GM18861 (cell line): ENCODE results near the gene CIAO3.
"Not testable (repeated sequence)": the region's sequence is repeated elsewhere in the genome, so short reads cannot be mapped to it uniquely, and the experiment has no call there.

ENCODE experiments used
- ATAC-seq: cut with Tn5 transposase; IDR thresholded peaks from one replicate; pipeline ENCODE4 v1.9.1; 2021; ENCODE audit not compliant: unreplicated experiment

Gene CIAO3

GRCh38 chr16:725041-725376, 15.8 kb downstream of the CIAO3 start:
- ATAC-seq: no peak

- ATAC-seq: no peak
These were observed 16.4 kb downstream of the CIAO3 start for GRCh38 chr16:724188-725040.

- no peak for ATAC-seq
These were observed 17.1 kb downstream of the CIAO3 start for GRCh38 chr16:723695-724094.

GRCh38 chr16:722835-723633, 17.8 kb downstream of the CIAO3 start:
- ATAC-seq: no peak

- ATAC-seq: no peak
These were observed 18.8 kb downstream of the CIAO3 start for GRCh38 chr16:721765-722540.

GRCh38 chr16:720990-721764, 19.6 kb downstream of the CIAO3 start, which contains the start of gene ANTKMT:
ANTKMT (plus strand) TSS chr16:721146; CDS start chr16:721275, 129 bp downstream.
- peak; percentile 56 for ATAC-seq

- ATAC-seq: peak; percentile 10
These were observed 20.3 kb downstream of the CIAO3 start for GRCh38 chr16:720447-720989.

- no peak for ATAC-seq
These were observed 20.9 kb downstream of the CIAO3 start for GRCh38 chr16:719815-720446.

- ATAC-seq: no peak
These were observed 21.9 kb downstream of the CIAO3 start for GRCh38 chr16:718922-719321.

GRCh38 chr16:718389-718788, 22.4 kb downstream of the CIAO3 start:
- no peak for ATAC-seq

- no peak for ATAC-seq
These were observed 23.1 kb downstream of the CIAO3 start for GRCh38 chr16:717450-718245.

- no peak for ATAC-seq
These were observed 23.9 kb downstream of the CIAO3 start for GRCh38 chr16:716768-717325.

- ATAC-seq: no peak
These were observed 24.6 kb downstream of the CIAO3 start for GRCh38 chr16:716200-716568.

- ATAC-seq: no peak
These were observed 25.2 kb downstream of the CIAO3 start for GRCh38 chr16:715477-716199.

- ATAC-seq: peak; percentile 50
These were observed 26.0 kb downstream of the CIAO3 start, which contains the start of gene METRN for GRCh38 chr16:714558-715476. METRN (plus strand) TSS chr16:715118; CDS start chr16:715290, 172 bp downstream.

GRCh38 chr16:714079-714478, 26.7 kb downstream of the CIAO3 start:
- ATAC-seq: no peak

- ATAC-seq: not testable (repeated sequence)
These were observed 28.0 kb downstream of the CIAO3 start for GRCh38 chr16:712740-713250.
